Glutamatergic neuron (in vitro differentiated cells): ENCODE measurements around the gene TMEM80. TPM values are rescaled to one million over a fixed set of nuclear protein-coding genes. Genes with fewer than 3 reads are reported as not detected.

Experiments
- DNase-seq: peaks from one replicate; pipeline ENCODE4 v3.0.0; 2022
- H3K27ac Mint-ChIP-seq: one replicate; pipeline ENCODE4 v1.8.0; 2020; ENCODE audit warnings: mild to moderate bottlenecking, mixed read lengths, inconsistent platforms; ENCODE audit not compliant: unreplicated experiment
- H3K27me3 Mint-ChIP-seq: one replicate; pipeline ENCODE4 v1.8.0; 2020; ENCODE audit warnings: mild to moderate bottlenecking, moderate library complexity, mixed read lengths, inconsistent platforms; ENCODE audit not compliant: unreplicated experiment
- H3K36me3 Mint-ChIP-seq: one replicate; pipeline ENCODE4 v1.8.0; 2020; ENCODE audit warnings: mild to moderate bottlenecking, mixed read lengths, inconsistent platforms; ENCODE audit not compliant: unreplicated experiment
- H3K4me1 Mint-ChIP-seq: one replicate; pipeline ENCODE4 v1.8.0; 2020; ENCODE audit warnings: mild to moderate bottlenecking, low read depth, mixed read lengths, inconsistent platforms; ENCODE audit not compliant: unreplicated experiment
- H3K4me3 Mint-ChIP-seq: one replicate; pipeline ENCODE4 v1.8.0; 2020; ENCODE audit warnings: mild to moderate bottlenecking, mixed read lengths, inconsistent platforms; ENCODE audit not compliant: unreplicated experiment
- H3K9me3 Mint-ChIP-seq: one replicate; pipeline ENCODE4 v1.8.0; 2020; ENCODE audit warnings: mild to moderate bottlenecking, moderate library complexity, mixed read lengths, inconsistent platforms; ENCODE audit not compliant: unreplicated experiment
- CTCF ChIP-seq: fragments of 200-600 bp; sonication (generic); IDR thresholded peaks from one replicate; pipeline ENCODE4 v1.5.0; 2021; ENCODE audit not compliant: partially characterized antibody, unreplicated experiment
- total RNA-seq: library from RNA; stranded (reverse); fragmentation: NEBNext Ultra II Directional; extraction: Animal tissue kit (Norgen Biotek cat#: 25700); gene quantifications from one replicate; pipeline ENCODE4 v1.2.1, GENCODE V29; 2021; ENCODE audit not compliant: unreplicated experiment

Gene TMEM80
- total RNA-seq, 1 donor from 2014 or later: 29.7 TPM

GRCh38 chr11:705646-706438 lies 10.2 kb downstream of the TMEM80 start, which contains the start of gene EPS8L2:
TSS of gene EPS8L2 (plus strand) at chr11:706231. CDS start at chr11:709408, 3,177 bp downstream.
- H3K4me1 Mint-ChIP-seq: peaks cover 2% of the 10 kb centered on the region
- H3K36me3 Mint-ChIP-seq: no peaks in the 10 kb centered on the region
- no peak for TF ChIP-seq CTCF
- H3K27me3 Mint-ChIP-seq: peaks cover 10% of the 10 kb centered on the region
- no peak within 1 kb of the TSS for H3K4me3 Mint-ChIP-seq
- DNase-seq: no peak
- H3K9me3 Mint-ChIP-seq: peaks cover 6% of the 10 kb centered on the region
- H3K27ac Mint-ChIP-seq: no peak within 1 kb of the TSS

GRCh38 chr11:706439-706956 lies 10.9 kb downstream of the TMEM80 start:
- H3K27me3 Mint-ChIP-seq: peaks cover 8% of the 10 kb centered on the region
- no peaks in the 10 kb centered on the region for H3K36me3 Mint-ChIP-seq
- no peak for DNase-seq
- no peak for TF ChIP-seq CTCF
- peaks cover 6% of the 10 kb centered on the region for H3K9me3 Mint-ChIP-seq
- H3K27ac Mint-ChIP-seq: no peak overlapping the region
- H3K4me1 Mint-ChIP-seq: peaks cover 2% of the 10 kb centered on the region
- no peak overlapping the region for H3K4me3 Mint-ChIP-seq

- H3K4me1 Mint-ChIP-seq: peaks cover 2% of the 10 kb centered on the region
- no peak overlapping the region for H3K4me3 Mint-ChIP-seq
- H3K27me3 Mint-ChIP-seq: peaks cover 8% of the 10 kb centered on the region
- no peak overlapping the region for H3K27ac Mint-ChIP-seq
- H3K9me3 Mint-ChIP-seq: peaks cover 6% of the 10 kb centered on the region
- no peak for DNase-seq
- TF ChIP-seq CTCF: no peak
- no peaks in the 10 kb centered on the region for H3K36me3 Mint-ChIP-seq
These were observed 11.6 kb downstream of the TMEM80 start for GRCh38 chr11:706957-707816.

- no peak overlapping the region for H3K4me3 Mint-ChIP-seq
- no peak overlapping the region for H3K27ac Mint-ChIP-seq
These were observed 12.3 kb downstream of the TMEM80 start for GRCh38 chr11:707817-708420.

More at GRCh38 chr11:707817-708420, 12.3 kb downstream of the TMEM80 start:
- peaks cover 2% of the 10 kb centered on the region for H3K4me1 Mint-ChIP-seq
- H3K27me3 Mint-ChIP-seq: peaks cover 8% of the 10 kb centered on the region
- H3K36me3 Mint-ChIP-seq: no peaks in the 10 kb centered on the region
- peaks cover 5% of the 10 kb centered on the region for H3K9me3 Mint-ChIP-seq
- TF ChIP-seq CTCF: no peak
- no peak for DNase-seq
